NCI-H2081 (cell line): Measurements from ENCODE around the gene IQSEC1.

Source experiments
- DNase-seq, 2 experiments: peaks; one replicate each; lab custom pipeline; 2025; lab: John Stamatoyannopoulos, UW

Gene IQSEC1

DNA sequence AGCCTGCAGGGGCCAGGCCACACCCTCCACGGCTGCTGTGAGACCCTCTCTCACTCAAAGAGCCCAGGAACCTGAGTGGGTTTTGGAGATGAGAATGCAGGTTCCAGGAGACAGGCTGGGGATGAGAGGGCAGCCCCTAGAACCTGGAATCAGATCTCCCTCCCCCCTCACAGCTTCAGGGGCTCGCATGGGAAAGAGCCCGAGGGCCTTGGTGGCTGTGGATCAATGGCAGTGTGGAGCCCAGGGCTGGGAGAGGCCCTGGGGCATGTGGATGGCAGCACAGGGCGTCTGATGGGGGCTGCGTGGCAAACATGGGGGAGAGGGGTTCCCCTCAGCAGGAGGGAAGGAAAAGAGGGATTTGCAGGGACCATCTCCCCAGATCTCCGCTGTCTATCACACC is 119.0 kb downstream of the IQSEC1 start:
- DNase-seq: no peak

- no peak for DNase-seq
Observed at GRCh38 chr3:12953201-12953995, 119.8 kb downstream of the IQSEC1 start.

GRCh38 chr3:12952343-12953200 is 120.7 kb downstream of the IQSEC1 start:
- no peak for DNase-seq

DNA sequence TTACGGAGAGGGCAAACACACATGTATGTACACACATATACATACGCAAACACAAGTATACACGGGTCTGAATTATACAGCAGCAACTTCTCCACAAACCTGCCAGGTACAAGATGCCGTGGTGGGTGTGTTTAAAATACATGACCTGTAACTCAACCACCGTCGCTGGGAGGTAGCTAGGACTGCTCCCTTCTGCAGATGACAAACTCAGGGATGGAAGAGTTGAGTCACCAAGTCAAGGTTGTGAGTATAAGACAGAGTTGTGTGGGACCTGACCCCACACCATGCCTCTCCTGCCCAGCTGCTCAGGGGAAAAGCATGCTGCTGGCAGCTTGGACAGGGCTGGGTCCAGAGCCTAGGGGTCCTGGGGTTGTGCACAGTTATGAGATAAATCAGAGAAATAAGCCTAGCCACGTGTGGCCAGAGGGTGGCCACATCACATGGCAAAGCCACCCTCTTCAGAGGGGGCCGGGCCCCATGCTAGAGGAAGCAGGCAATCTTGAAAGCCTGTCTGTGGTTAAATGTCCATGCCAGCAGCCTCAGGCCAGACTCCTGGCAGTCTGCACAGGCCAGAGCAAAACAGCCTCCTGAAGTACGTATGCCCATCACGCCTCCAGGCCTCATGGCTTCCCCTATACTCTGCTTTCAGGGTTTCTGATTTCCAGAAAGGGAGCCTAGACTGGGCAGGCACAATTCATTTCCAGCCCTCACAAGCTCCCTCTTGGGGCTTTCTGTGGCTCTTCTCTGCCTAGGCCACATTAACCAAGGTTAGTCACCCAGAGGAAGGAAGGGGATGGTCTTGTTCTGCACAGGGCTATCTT is 124.1 kb downstream of the IQSEC1 start:
- no peak for DNase-seq

- DNase-seq: no peak
Observed at GRCh38 chr3:12948371-12948770, 124.9 kb downstream of the IQSEC1 start.

DNA sequence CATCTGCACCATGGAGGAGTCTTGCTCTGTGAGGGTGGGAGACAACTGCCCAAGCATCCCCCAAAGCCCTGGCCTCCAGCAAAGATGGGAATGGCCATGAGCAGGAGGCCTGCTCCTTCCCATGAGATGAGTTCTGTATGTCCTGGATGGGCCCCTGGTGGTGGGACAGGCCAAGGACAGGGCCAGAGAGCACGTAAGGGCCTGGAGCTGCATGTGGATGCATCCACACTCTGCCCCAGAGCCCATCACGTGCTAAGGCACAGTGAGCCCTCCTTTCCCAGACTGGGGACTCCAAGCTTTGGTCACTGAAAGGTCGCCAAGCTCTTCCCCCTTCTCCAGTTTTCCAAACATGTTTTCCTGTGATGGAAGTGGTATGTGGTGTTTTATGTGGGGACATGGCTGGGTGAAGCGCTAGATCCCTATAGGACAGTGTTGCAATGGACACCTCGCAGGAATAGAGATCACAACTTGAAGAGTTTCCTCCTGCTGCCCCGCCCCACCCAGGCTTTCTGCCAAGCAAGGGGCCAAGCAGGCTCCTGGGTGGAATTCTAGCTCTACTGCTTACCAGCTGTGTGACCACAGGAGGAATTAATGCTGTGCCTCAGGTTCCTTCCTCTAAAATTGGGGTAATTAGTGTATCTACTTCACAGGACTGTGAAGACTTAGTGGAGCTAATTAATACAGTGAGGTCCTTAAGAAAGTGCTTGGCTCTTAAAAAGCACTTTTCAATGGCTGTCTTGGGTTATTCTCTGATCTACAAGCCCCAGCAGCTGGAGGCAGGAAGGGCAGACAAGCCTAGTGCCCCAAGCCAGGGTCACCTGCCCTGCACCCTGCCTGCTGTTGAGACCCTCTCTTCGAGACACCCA is 125.5 kb downstream of the IQSEC1 start:
- DNase-seq: no peak

DNA sequence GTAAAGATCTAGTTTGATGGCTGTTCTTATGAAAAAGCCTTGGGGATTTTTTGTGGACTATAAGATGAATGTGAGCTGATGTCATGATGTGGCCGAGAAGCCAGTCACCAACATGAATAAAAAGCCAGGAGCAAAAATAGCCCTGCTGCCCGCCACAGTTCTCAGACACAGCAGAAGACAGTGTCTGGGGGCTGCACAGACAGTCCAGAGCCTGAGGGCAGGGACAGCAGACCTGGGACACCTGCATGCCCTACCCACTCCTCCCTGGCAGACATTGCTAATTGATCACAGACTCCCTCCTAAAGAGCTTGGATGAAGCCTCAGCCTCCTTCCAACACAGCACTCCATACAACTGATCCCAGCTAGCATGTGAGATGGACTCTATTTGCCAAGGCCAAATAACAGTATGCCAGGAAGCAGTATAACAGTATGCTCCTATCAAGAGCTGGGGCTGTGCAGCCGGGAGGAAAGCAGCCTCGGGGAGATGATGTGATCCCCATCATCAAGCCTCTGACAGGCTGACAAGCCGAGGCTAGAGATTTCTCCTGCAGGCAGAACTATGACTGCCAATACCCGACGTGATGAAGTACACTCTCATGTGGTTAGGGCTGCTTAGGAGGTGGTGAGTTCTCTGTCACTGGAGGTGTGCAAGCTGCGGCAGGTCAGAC is 126.4 kb downstream of the IQSEC1 start:
- no peak for DNase-seq

GRCh38 chr3:12946251-12946648 is 127.0 kb downstream of the IQSEC1 start:
- DNase-seq: no peak

DNA sequence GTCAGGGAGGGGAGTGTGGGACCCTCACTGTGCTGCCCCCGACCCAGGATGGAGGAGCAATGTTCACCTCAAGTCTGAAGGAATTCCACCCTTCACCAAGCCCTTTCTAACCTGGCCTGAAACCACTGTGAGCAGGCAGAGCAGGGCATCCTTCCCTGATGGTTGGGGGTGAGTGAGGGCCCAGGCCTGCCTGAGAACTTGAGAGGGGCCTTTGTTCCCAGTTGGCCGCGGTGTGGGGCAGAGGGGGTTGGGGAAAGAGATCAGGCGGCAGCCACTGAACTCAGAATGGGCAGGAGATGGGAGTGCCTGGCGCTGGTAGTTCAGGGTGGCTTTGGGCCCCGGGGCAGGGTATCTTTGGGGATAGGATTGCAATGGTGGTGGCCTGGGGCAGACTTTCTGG is 128.4 kb downstream of the IQSEC1 start:
- no peak for DNase-seq

DNA sequence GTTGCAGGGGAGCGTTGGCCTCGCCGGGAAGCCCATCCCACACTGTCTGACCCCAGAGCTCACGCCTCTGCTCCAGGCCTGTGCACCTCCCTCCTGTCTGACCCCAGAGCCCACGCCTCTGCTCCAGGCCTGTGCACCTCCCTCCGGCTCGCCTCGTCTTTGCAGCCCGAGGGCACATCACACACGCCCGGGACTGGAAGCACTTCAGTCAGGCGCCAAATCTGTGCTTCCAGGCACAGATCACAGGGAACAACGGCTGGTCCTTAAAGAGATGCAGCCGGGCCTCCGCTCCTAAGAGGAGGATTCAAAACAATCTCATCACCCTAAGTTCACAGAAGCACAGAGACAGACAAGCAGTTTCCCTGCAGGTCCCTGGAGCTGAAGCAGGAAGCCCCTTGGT is 128.8 kb downstream of the IQSEC1 start:
- no peak for DNase-seq

DNA sequence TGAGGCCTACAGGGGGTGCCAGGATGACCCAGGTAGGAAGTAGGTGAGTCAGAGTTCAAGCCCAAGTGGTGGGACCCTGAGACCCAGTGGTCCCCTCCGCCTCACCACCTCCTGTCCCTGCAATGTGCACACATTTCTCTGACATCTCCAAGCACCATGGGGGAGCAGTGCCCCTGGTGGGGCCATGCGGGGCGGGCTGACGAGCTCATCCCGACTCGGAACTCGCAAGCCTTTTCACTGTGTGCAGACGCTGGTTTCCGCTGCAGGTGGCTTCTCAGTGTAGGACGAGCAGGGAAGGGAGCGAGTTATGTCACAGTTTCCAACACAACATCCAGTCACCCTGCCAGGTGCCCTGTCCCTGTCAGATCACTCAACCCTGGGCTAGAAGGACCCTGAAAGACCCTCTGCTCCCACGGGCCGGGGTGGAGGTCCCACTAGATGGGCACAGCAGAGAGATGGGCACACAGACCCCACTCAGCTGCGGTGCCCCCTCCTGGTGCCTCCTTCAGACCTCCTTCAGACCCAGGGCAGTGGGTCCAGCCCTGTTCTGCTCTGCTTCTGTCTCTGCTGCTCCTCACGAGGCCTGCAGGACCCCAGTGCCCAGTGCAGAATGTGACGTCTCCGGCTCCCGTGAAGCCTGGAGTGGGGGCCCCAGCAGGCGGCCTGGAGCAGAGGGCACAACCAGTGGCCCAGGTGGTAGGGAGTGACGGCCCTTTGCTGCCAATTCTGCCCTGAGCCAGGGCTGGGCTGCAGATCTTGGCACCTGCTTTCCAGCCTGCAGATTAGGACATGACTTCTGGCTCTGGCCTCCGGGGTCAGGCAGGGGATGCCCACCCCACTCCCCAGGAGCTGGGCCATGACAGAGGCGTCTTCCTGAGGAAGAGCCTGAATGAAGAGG is 129.9 kb downstream of the IQSEC1 start:
- no peak for DNase-seq

GRCh38 chr3:12941495-12942023 is 131.7 kb downstream of the IQSEC1 start:
- DNase-seq: no peak

- no peak for DNase-seq
Observed at GRCh38 chr3:12940854-12941253, 132.4 kb downstream of the IQSEC1 start.

GRCh38 chr3:12939137-12939536 is 134.1 kb downstream of the IQSEC1 start:
- no peak for DNase-seq

- no peak for DNase-seq
Observed at GRCh38 chr3:12938258-12938711, 134.9 kb downstream of the IQSEC1 start.

DNA sequence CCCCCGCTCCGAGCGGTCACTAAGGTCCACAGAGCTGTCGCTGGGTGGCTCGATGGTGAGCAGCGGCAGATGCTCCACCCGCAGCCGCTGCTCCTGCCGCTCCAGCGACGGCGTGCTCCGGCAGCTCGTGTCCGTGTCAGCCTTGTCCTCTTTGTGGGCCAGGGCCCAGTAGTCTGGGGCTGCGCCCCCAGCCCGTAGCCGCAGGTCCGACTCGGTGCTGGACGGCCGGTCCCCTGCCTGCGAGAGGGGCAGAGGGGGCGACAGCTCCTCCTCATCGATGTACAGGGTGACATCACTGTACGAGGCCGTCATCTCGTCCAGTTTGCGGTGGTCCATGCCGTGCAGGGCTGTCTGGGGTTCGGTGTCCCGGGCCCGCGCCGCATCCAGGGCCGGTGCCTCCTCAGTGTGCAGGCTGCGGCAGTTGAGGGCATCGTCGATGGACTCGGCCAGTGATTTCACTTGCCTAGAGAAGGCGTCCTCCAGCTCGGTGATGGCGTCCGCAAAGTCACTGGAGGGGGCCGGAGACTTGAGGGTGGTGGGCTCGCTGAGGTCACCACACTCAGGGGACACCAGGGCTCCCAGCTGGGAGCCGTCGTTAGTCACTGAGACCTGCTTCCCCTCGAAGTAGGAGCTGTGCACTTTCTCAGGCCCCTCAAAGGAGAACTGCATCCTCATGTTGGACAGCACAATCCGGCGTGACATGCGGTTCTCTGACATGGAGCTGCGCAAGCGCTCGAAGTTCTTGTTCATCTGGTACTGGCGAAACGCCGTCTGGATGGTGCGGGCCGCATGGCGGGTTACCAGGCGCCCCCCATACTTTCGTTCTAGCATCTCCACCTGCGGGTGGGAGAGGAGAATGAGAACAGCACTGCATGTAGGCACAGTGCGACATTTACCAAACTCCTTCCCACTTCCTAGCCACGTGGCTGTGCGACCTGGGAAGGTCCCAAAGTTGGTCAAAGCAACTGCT is 137.1 kb downstream of the IQSEC1 start:
- DNase-seq: no peak

- no peak for DNase-seq
Observed at GRCh38 chr3:12935023-12935860, 138.0 kb downstream of the IQSEC1 start.
